NT2/D1 (cell line): ENCODE results near the gene ANGPTL2.

Experiments
- SUZ12 ChIP-seq: IDR thresholded peaks from 2 replicates; pipeline ENCODE4 v1.6.1; 2011; ENCODE audit not compliant: insufficient read length, insufficient read depth; ENCODE audit errors: extremely low read depth
- YY1 ChIP-seq: IDR thresholded peaks from 2 replicates; pipeline ENCODE4 v1.6.1; 2011; ENCODE audit not compliant: insufficient read length, insufficient read depth

DNA sequence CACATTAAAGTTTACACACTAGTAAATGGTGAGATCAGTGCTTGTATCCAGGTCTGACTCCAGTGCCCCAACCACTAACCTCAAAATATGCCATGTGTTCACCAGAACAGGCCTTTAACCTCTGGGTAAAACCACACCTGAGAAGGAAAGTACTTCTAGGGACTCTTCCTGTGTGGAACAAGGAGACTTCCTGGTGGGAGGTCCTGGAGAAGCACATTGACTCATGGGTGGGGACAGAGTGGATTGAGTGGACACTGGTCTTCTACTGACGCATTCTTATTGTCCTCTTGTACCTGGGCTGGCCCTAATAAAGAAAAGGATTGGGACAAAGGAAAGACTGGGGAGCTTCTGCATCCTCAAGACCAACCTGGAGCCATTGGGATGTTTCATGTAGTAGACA lies 43.4 kb downstream of the ANGPTL2 start:
- TF ChIP-seq YY1 (no peak), SUZ12 (no peak)
